B cell (primary cell): ENCODE results near the gene NUP210. TPM values are rescaled to one million over a fixed set of nuclear protein-coding genes. Genes with fewer than 3 reads are reported as not detected.

ENCODE experiments used
- ATAC-seq: fragments of 200-7000 bp; cut with Tn5 transposase; one replicate; pipeline ENCODE4 v1.10.0; 2021; ENCODE audit warnings: low read depth, mild to moderate bottlenecking, moderate number of reproducible peaks, moderate library complexity
- CTCF ChIA-PET: fragments of 350-600 bp; sonication (Branson Sonifier 250); formaldehyde crosslinking; loops from one replicate; lab custom pipeline; 2021; ENCODE audit warnings: antibody characterized with exemption, inconsistent platforms; lab: Charles Lee
- POLR2A ChIA-PET: fragments of 350-600 bp; sonication (Branson Sonifier 250); formaldehyde crosslinking; loops from one replicate; lab custom pipeline; 2021; ENCODE audit warnings: antibody characterized with exemption; lab: Charles Lee
- DNase-seq: peaks from one replicate; pipeline ENCODE4 v3.0.0; 2013
- H2AFZ ChIP-seq: 2 replicates; pipeline ENCODE4 v1.6.1; 2012; ENCODE audit warnings: mild to moderate bottlenecking, low read depth, low read length; ENCODE audit not compliant: insufficient read depth, poor library complexity, severe bottlenecking
- H3K27ac ChIP-seq, 2 donors: 1 replicate in 1 of 2; 2 replicates in 1 of 2; pipeline ENCODE4 v1.5.1; 2012 to 2013; ENCODE audit warnings: low read length in 2 of 2, mild to moderate bottlenecking in 2 of 2, moderate library complexity in 1 of 2
- H3K27me3 ChIP-seq, 4 experiments: fragments of 200-600 bp in 1 of 4; sonication (generic) in 1 of 4; replicated peaks in 1 of 4; 1 replicate in 2 of 4; 2 replicates in 2 of 4; pipeline versions ENCODE4 v1.6.1 to v1.7.0; 2013 to 2016; ENCODE audit warnings: low read length in 3 of 4, mild to moderate bottlenecking in 2 of 4, mixed read lengths in 1 of 4, moderate library complexity in 1 of 4; ENCODE audit not compliant: insufficient read depth in 4 of 4, control insufficient read depth in 3 of 4; ENCODE audit errors: control extremely low read depth in 1 of 4
- H3K36me3 ChIP-seq, 2 experiments: replicated peaks in 1 of 2; 1 replicate in 1 of 2; 2 replicates in 1 of 2; pipeline versions ENCODE4 v1.6.1 to v1.7.1; 2013; ENCODE audit warnings: low read length in 1 of 2; ENCODE audit not compliant: insufficient read depth in 2 of 2, control insufficient read depth in 1 of 2; ENCODE audit errors: control extremely low read depth in 1 of 2, extremely low read depth in 1 of 2
- H3K4me1 ChIP-seq, 2 donors: fragments of 200-600 bp in 1 of 2; sonication (generic) in 1 of 2; 1 replicate in 1 of 2; 2 replicates in 1 of 2; pipeline versions ENCODE4 v1.5.1 to v1.6.1; 2013 to 2017; ENCODE audit warnings: low read length in 2 of 2; ENCODE audit not compliant: control insufficient read depth in 2 of 2, insufficient read depth in 2 of 2
- H3K4me2 ChIP-seq: replicated peaks from 2 replicates; pipeline ENCODE3; 2012; ENCODE audit warnings: mild to moderate bottlenecking, low read depth, low read length; ENCODE audit not compliant: poor library complexity, severe bottlenecking
- H3K4me3 ChIP-seq, 5 experiments: fragments of 200-600 bp in 1 of 5; sonication (generic) in 1 of 5; 1 replicate in 3 of 5; 2 replicates in 2 of 5; pipeline versions ENCODE4 v1.5.1 to v1.7.0; 2011 to 2016; ENCODE audit warnings: low read length in 4 of 5, mild to moderate bottlenecking in 4 of 5, low read depth in 2 of 5, control low read depth in 1 of 5, moderate library complexity in 1 of 5; ENCODE audit not compliant: insufficient read depth in 1 of 5; ENCODE audit errors: control extremely low read depth in 1 of 5, extremely low read depth in 1 of 5
- H3K79me2 ChIP-seq: fragments of 200-600 bp; sonication (generic); one replicate; pipeline ENCODE4 v1.6.0; 2016; ENCODE audit warnings: low read length; ENCODE audit not compliant: control insufficient read depth, insufficient read depth
- H3K9ac ChIP-seq: fragments of 200-600 bp; sonication (generic); 2 replicates; pipeline ENCODE4 v1.6.1; 2017; ENCODE audit warnings: mild to moderate bottlenecking, low read length, moderate library complexity
- H3K9me3 ChIP-seq, 3 donors: one replicate each; pipeline versions ENCODE4 v1.6.1 to v1.7.1; 2013; ENCODE audit warnings: low read length in 2 of 3; ENCODE audit not compliant: control insufficient read depth in 2 of 3, insufficient read depth in 1 of 3; ENCODE audit errors: control extremely low read depth in 1 of 3
- H4K20me1 ChIP-seq: 2 replicates; pipeline ENCODE4 v1.6.0; 2012; ENCODE audit warnings: mild to moderate bottlenecking, low read length; ENCODE audit not compliant: insufficient read depth, control insufficient read depth, poor library complexity, severe bottlenecking
- H3K27ac Mint-ChIP-seq: one replicate; pipeline ENCODE4 v1.8.0; 2021; ENCODE audit warnings: mixed read lengths
- H3K27me3 Mint-ChIP-seq: one replicate; pipeline ENCODE4 v1.8.0; 2021; ENCODE audit warnings: mixed read lengths
- H3K4me1 Mint-ChIP-seq: one replicate; pipeline ENCODE4 v1.8.0; 2021; ENCODE audit warnings: mixed read lengths
- H3K4me3 Mint-ChIP-seq: one replicate; pipeline ENCODE4 v1.8.0; 2021; ENCODE audit warnings: mixed read lengths
- H3K9me3 Mint-ChIP-seq: one replicate; pipeline ENCODE4 v1.8.0; 2022; ENCODE audit warnings: mixed read lengths; ENCODE audit not compliant: insufficient read depth
- EZH2 ChIP-seq: IDR thresholded peaks from 2 replicates; pipeline ENCODE4 v1.6.1; 2012; ENCODE audit warnings: borderline replicate concordance, low read depth, mild to moderate bottlenecking, moderate library complexity, low read length; ENCODE audit not compliant: insufficient read depth, poor library complexity, severe bottlenecking
- WGBS: methylation state at CpG from one replicate; pipeline ENCODE4 v1.1.5; 2013; ENCODE audit warnings: missing lambda C conversion rate; ENCODE audit not compliant: insufficient coverage; 5-methylcytosine and 5-hydroxymethylcytosine counted together
- intact Hi-C: fragments of 100-400 bp; cut with micrococcal nuclease; formaldehyde crosslinking; loops from one replicate; pipeline ENCODE4 v1.10.0; 2022
- polyA plus RNA-seq: library from polyadenylated mRNA; depleted of rRNA; stranded (reverse); fragments of >200 nt; gene quantifications from 2 replicates; pipeline ENCODE4 v1.2.3, GENCODE V29; 2012
- total RNA-seq, 2 donors: library from RNA; stranded (reverse); fragments of 120-200 nt in 1 of 2; gene quantifications; 1 replicate in 1 of 2; 2 replicates in 1 of 2; pipeline versions ENCODE4 v1.2.3 to v1.2.4, GENCODE V29; 2013 to 2022
- TF ChIP-seq, protein P1 (sequence below): fragments of 200-600 bp; IDR thresholded peaks from one replicate; pipeline ENCODE4 v1.8.0; 2022; ENCODE audit warnings: antibody characterized with exemption, mild to moderate bottlenecking

The NUP210 gene
- total and polyA plus RNA-seq, 2 donors (not counting 1 experiment from before 2014, with no cell fraction given) = 114 to 159 TPM

DNA sequence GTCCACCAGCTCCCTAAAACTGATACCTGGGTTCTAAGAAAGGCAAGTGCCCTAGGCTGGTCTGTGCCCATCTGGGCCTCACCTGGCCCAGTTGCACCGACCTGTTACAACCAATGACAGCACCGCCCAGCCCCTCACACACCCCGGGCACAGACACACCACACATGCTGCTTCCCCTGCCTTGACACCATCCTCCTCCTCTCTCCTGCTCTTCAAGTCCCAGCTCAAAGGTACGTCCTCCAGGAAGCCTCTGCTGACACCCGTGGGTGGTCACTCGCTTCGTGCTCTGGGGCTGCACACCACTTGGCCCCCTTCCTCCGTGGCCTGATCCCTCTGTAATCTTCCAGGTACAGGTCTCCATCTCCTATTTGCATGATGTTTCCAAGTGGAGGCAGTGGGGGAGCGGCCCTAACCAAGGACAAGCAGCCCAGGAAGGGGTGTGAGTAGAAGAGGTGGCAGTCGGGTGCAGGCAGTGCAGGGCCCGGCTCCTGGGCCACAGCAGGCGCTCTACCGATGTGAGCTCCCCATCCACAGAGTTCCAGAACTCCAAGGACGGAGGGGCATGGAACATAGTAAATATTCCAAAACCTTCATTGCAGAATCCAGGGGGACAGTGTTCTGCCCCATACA lies 144.6 kb downstream of the NUP210 start:
- peaks cover 0 to 6% (median 1%) of the 10 kb centered on the region in 4 experiments for H3K27me3 ChIP-seq
- no peak for ATAC-seq
- peaks cover 0 to 8% of the 10 kb centered on the region in 2 donors for H3K4me1 ChIP-seq
- ChIA-PET CTCF (interaction anchor here (1.0 to 2.2 kb wide), 3 partner anchors 9 to 184 kb away, joined by 3 to 6 read pairs (median 5); no protein-coding TSS in a partner anchor), POLR2A (interaction anchor here (0.7 kb wide), 1 partner anchor 276 kb away, joined by 5 read pairs; no protein-coding TSS in a partner anchor)
- H3K4me1 Mint-ChIP-seq = peaks cover 6% of the 10 kb centered on the region
- DNase-seq = no peak
- H3K4me3 Mint-ChIP-seq = no peak overlapping the region
- no peak overlapping the region for H3K27ac Mint-ChIP-seq
- no peak overlapping the region for H3K4me3 ChIP-seq
- no peak overlapping the region for H3K9ac ChIP-seq
- no peaks in the 10 kb centered on the region for H3K36me3 ChIP-seq
- peaks cover 12% of the 10 kb centered on the region for H3K27me3 Mint-ChIP-seq
- intact Hi-C loops = no loop called here
- H3K27ac ChIP-seq = no peak overlapping the region
- H3K9me3 Mint-ChIP-seq = no peaks in the 10 kb centered on the region
- 91% methylated on average over 11 of the region's 14 CpGs for WGBS
- H4K20me1 ChIP-seq = no peaks in the 10 kb centered on the region
- H3K9me3 ChIP-seq = no peaks in the 10 kb centered on the region
- H3K4me2 ChIP-seq = no peak overlapping the region
- TF ChIP-seq, protein P1, sequence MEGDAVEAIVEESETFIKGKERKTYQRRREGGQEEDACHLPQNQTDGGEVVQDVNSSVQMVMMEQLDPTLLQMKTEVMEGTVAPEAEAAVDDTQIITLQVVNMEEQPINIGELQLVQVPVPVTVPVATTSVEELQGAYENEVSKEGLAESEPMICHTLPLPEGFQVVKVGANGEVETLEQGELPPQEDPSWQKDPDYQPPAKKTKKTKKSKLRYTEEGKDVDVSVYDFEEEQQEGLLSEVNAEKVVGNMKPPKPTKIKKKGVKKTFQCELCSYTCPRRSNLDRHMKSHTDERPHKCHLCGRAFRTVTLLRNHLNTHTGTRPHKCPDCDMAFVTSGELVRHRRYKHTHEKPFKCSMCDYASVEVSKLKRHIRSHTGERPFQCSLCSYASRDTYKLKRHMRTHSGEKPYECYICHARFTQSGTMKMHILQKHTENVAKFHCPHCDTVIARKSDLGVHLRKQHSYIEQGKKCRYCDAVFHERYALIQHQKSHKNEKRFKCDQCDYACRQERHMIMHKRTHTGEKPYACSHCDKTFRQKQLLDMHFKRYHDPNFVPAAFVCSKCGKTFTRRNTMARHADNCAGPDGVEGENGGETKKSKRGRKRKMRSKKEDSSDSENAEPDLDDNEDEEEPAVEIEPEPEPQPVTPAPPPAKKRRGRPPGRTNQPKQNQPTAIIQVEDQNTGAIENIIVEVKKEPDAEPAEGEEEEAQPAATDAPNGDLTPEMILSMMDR = no peak
- TF ChIP-seq EZH2 = no peak
- H2AFZ ChIP-seq = no peak overlapping the region
- no peaks in the 10 kb centered on the region for H3K79me2 ChIP-seq

GRCh38 chr3:13274551-13275332 lies 145.4 kb downstream of the NUP210 start:
- TF ChIP-seq, protein P1 = no peak
- TF ChIP-seq EZH2 = no peak
- Histone ChIP-seq H3K9ac (no peak overlapping the region), H3K27me3 (peaks cover 0 to 7% (median 0%) of the 10 kb centered on the region in 4 experiments), H3K27ac (no peak overlapping the region), H3K79me2 (no peaks in the 10 kb centered on the region), H3K4me1 (peaks cover 0 to 8% of the 10 kb centered on the region in 2 donors), H3K36me3 (no peaks in the 10 kb centered on the region), H3K4me2 (no peak overlapping the region), H4K20me1 (no peaks in the 10 kb centered on the region), H3K4me3 (no peak overlapping the region), H2AFZ (no peak overlapping the region), H3K9me3 (peaks cover 0 to 3% (median 3%) of the 10 kb centered on the region in 3 donors)
- Mint-ChIP-seq H3K4me3 (no peak overlapping the region), H3K27ac (no peak overlapping the region), H3K9me3 (no peaks in the 10 kb centered on the region), H3K4me1 (peaks cover 6% of the 10 kb centered on the region), H3K27me3 (peaks cover 12% of the 10 kb centered on the region)
- CTCF ChIA-PET = interaction anchor here (0.6 to 2.2 kb wide), 4 partner anchors 10 to 373 kb away, joined by 3 to 6 read pairs (median 4); no protein-coding TSS in a partner anchor
- no peak for ATAC-seq
- intact Hi-C loops = no loop called here
- DNase-seq = no peak
- POLR2A ChIA-PET = no interaction called here
- WGBS = 54% methylated on average over 14 of the region's 14 CpGs
